ENCODE data around the gene RAB44.
"Not testable (repeated sequence)": the region's sequence is repeated elsewhere in the genome, so short reads cannot be mapped to it uniquely, and the experiment has no call there.

Gene RAB44, protein sequence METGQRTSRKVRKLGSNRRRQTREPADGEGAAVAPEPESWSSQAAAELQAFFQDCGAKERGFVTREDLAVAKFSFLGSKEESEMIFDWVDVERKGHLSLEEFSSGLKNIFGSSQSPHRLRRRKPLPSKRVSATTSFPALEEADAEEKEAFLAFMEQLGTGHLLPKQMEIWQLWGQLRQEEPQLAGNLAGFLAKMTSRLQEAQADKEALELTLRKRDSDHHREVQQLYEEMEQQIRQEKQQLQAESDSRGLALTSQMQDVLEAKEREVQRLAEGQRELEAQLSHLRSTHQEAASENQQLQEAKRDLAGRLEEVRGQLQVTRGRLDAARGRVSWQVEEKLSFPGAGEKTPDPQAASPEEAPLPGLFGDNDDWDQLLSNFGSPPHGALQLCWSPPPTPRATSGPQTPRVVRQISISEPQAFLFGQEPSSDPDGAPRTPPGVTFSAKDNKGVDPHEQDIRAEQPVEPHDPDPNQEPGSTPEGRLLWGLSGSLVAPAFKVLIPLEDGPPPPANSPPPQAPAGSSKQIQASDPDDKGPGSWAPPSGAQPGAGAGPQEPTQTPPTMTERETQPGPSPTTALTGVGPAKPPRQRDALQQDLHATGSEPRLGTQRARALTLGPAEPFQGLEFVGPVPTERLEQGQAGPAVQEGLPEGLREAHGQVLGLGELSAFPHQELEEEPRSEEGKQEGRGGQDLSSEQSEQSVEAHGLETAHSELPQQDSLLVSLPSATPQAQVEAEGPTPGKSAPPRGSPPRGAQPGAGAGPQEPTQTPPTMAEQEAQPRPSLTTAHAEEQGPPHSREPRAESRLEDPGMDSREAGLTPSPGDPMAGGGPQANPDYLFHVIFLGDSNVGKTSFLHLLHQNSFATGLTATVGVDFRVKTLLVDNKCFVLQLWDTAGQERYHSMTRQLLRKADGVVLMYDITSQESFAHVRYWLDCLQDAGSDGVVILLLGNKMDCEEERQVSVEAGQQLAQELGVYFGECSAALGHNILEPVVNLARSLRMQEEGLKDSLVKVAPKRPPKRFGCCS

DNA sequence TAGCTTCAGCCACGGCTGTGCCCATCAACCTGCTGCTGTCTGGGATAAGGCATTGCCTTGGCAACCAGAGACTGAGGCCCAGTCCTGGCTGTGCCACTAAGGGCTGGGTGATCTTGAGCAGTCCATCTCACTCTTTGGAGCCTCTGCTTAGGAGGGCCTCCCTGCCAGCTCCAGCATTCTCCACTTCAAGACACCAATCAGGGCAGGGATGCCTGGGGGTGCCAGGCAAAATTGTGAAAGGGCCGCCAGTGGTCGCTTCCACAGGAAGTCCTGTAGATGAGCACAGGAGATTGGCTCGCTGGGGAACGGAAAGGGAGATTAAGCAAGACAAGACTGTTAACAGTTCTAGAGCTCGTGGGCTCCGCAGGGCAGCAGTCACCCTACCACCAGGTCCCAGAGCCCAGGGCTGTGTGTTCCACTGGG, at the start of gene RAB44:
TSS of gene RAB44 (plus strand) at position 346 of the 423 bp plus-strand sequence. CDS start 6,410 bp downstream, outside the sequence.
- DNase-seq = no peak

DNA sequence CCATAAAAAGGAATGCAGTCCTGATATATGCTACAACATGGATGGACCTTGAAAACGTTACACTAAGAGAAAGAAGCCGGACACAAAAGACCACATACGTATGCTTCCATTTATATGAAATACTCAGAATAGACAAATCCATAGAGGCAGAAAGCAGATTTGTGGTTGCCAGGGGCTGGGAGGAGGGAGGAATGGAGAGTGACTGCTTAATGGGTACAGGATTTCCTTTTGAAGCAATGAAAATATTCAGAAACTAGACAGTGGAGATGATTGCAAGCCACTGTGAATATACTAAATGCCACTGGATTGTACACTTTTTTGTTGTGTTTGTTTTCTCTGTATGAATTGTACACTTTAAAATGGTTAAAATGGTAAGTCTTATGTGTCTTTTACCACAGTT, 48.5 kb upstream of the RAB44 start:
- DNase-seq = no peak

DNA sequence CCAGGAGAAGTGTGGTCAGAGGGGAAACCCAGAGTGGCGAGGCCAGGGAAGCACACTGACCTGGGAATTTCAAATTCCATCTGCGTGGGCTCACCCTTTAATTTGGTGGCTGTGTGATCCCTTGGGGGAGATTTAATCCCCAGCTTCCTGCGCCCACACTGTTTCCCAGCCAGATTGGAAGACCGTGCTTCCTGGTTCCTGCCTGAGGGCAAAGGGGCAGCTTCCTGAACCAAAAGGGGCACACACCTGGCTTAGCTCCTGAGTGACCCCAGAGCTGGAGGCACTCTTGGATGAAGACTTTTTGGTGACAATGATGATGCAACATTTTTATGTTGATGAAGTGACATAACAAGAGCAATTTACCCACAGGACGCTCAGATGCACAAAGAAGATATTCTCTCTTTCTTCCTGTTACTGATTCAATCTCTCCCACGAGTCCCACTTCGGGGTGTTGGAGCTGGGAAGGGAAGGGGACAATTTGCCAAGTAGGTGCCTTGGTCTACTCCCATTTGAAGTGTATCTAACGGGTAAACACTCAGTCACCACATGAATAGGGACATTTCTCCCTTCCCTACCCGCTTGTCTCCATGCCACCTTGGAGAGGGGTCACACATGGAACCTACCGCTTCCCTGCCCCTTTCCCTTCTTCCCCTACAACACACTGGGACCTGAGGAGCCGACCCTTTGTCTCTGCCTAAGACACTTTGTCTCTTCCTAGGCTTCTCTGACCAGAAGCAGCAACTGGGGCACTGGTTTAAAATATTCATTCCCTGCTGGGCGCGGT, 47.7 kb upstream of the RAB44 start:
- DNase-seq = no peak

DNA sequence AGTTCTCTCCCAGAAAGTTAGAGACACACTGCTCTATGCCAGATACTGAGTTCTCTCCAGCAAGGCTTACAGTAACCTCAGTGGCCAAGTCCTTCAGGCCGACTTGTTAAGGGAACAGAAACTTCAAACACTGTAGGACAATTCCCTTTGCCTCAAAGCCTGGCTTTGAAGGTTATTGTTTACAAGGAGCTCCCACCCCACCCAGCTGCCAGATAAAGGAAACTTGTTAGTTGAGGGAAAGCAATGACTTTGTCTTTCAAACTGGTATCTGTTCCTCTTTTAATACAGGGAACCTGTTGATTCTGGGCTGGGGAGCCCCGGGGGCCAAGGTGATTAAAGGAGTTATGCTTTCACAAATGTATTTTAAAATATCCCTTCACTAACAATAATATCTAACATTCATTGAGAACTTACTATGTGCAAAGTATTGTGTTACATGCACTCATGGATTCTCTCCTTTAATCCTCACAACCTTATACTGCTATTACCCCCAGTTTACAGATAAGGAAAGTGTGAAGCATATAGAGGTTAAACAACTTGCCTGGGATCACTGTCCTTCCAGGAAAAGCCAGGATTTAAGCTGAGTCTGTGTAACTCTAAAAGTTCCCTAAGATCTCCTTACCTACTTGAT, 46.7 kb upstream of the RAB44 start:
- no peak for DNase-seq

DNA sequence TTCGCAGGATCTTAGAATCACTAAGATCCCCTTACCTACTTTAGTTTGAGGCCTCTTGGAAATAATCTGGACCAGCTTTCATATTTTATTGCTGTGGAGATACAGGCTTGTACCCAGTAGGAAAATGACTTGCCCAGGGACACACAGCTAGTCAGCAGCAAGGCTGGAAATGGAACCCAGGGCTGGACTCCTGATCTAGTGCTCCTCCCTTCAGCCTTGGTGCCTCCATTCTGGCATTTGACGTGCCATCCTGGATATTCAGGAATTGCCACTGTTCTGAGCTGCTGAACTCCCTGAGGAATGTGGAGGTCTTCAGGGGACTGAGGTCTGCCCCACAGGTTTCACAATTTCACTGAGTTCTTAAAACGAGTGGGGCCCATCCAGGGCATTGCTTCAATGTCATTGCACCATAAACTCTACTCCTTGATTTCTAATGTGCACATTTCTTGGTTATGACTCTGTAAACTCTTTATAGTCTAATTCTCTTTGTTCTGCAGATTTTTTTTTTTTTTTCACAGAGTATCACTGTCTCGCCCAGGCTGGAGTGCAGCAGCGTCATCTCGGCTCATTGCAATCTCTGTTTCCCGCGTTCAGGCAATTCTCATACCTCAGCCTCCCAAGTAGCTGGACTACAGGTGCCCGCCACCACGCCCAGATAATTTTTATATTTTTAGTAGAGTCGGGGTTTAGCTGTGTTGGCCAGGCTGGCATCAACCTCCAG, 45.8 kb upstream of the RAB44 start:
- no peak for DNase-seq

DNA sequence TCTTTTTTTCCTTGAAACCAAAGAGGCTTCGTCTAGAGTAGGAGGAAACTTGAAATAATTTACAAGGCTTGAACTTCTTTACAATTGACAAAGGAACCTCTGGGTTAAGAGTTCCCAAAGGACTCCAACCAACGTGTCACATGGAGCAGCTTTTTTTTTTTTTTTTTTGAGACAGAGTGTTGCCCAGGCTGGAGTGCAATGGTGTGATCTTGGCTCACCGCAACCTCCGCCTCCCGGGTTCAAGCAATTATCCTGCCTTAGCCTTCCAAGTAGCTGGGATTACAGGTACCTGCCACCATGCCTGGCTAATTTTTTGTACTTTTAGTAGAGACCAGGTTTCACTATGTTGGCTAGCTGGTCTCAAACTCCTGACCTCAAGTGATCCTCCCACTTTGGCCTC, 43.2 kb upstream of the RAB44 start:
- not testable (repeated sequence) for DNase-seq

DNA sequence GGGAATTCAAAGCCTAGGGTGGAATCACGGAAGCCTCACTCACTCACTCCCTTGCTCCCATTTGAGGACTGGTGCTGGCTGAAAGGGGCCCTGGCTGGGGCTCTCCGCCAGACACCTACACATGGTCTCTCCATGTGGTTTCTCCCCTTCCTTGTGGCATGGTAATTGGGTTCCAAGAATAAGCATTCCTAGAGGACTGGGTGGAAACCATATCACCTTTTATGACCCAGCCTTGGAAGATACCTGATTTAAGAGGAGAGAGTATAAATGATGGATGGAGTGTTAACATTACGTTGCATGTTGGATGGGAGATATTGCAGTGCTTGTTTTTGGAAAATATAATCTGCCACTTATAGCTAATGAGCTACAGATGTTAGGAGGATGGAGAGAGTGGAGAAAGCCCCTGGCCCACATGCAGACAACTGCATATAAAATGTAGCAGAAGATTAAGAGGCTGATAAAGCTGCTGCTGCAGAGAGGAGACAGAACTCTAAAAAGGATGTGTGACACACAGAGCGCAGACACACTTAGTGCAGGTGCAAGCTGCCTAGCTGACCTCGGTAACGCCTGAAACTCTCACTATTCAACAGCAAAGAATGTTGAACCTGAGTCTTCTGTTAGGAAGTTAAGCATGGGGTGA, 42.4 kb upstream of the RAB44 start:
- no peak for DNase-seq

DNA sequence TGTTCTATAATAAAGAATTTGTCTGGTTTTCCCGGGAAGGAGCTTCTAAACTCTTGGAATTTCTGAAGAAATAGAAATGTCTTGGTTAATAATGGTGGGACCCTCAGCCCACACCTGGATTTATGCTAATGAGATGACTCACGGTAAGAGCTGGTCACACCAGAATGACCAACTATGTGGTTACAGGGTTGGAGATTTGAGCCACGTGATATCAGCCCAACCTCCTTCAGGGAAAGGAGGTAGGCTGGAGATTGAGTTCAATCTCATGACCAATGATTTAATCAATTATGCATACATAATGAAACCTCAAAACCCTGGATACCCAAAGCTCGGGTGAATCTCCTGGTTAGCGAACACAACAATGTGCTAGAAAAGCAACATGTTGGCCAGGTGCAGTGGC, 41.2 kb upstream of the RAB44 start:
- DNase-seq = no peak

DNA sequence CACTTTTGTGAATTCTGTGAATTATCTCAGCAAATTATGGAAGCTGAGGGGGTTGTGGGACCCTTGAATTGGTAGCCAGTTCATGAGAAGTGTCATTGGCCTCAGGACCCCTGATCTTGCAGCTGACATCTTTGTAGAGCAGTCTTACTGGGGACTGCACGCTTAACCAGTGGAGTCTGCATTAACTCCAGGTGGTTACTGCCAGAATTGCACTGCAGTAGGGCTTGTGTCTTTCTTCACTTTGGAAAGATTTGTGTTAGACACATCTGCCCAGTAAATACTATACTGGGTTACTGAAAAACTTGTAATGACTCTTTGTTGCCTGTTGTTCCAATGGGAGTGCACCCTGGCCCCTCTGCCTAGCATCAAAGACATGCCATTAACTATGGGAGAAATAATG, 40.4 kb upstream of the RAB44 start:
- DNase-seq = no peak

DNA sequence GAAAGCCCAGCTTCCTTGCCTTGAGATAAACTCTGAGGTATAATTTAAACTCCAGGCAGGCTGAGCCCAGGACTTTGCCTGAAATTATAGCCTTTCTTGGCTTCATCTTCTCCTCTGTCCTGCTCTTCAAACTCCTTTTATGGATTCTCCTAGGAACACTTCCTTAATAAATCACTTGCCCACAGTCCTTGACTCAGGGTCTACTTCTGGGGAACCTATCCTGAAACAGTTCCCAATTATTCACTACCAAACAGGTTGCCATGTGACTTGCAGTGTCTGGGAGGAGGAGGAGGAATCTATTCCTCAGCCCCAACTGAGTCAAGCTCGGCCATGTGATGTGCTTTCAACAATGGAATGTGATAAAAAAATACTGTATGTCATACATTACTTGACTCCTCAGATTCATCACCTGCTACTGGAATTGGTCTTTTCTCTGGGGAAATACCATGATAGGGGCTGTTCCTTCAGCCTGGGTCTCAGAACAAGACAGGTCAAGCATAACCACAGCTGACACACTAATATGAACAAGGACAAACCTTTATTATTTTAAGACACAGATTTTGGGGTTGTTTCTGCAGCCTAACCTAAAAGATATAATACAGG, 39.6 kb upstream of the RAB44 start:
- no peak for DNase-seq

DNA sequence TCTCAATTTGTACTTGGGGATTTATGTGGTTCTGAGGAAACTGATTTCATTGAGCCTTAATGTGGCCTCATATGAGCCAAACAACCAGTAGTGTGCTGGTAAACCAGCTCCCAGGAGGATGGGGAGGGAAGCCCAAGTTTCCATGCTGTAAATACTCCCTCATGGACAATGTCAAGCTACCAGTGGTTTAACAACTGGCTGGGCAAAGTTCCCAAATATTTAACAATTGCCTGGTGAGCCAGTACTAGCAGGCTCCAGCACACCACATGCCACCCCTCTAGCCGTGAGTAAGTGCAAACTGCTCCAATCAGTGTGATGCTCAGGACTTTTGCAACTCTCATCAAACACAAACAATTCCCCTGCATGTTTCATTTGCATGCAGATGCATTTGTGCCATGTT, 38.4 kb upstream of the RAB44 start:
- DNase-seq = no peak

DNA sequence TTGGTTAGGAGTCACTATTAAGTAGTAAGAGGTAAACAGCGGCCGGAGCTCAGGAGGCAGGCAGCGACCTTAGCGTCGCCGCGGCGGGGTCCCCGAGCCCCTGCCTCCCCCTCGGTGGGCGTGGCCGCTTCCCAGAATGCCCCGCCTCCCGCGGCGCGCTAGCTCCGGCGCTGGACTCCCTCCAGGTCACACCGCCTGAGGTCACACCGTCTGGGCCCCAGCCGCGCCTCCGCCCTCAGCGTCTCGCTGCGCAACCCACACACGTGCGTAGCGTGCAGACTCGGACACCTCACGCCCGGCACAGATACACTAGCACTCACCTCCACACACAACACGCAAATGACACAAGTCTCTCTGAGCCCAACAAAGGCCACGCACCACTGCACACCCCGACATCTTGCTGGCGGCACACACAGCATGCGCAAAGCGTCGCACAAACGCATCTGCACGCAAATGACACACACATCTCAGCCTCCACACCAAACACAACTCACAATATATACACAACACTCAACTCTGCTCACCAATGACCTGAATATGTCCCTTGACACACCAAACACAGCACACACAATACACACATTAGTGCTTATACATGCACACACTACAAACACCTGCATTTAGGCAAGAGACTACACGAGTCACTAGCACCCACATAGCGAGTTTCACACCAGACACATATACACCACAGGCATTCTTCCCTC, 36.7 kb upstream of the RAB44 start:
- no peak for DNase-seq

DNA sequence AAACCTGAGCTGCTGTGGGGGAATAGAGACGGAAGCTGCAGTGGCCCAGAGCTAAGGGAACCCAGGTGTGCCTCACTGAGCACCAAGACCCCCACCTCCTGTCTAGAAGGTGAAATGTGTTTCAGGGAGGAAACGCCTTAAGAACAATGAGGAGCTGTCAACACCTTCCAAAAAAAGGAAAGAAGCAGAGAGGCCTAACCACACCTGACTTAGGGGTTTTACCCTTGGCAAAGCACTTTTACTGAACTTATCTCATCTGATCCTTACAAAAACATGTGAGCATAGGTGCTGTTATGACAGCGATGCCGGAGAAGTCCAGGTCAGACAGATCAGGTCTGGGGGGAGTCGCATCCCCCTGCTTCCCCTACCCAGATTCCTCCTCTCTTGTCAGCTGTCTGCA, 35.2 kb upstream of the RAB44 start:
- no peak for DNase-seq

DNA sequence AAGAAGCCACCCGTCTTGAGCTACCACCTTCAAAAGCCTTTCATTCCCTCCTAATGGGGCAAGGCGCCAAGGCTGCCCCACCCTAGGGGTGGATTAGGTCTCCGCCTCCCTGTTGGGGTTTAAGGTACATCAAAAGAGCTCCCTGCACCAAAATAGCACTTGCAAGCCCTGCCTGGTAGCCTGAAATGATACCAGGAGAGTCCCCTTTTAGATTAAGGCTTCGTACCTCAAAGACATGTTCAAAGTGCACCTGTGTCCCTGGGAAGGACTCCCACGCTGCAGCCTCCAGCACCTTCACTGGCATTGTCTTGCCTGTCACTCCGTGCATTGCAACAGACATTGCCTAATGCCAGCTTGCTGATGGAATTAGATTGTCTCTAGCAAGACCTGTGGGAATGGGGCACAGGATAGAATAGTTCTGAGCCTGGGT, 34.8 kb upstream of the RAB44 start:
- DNase-seq = no peak

DNA sequence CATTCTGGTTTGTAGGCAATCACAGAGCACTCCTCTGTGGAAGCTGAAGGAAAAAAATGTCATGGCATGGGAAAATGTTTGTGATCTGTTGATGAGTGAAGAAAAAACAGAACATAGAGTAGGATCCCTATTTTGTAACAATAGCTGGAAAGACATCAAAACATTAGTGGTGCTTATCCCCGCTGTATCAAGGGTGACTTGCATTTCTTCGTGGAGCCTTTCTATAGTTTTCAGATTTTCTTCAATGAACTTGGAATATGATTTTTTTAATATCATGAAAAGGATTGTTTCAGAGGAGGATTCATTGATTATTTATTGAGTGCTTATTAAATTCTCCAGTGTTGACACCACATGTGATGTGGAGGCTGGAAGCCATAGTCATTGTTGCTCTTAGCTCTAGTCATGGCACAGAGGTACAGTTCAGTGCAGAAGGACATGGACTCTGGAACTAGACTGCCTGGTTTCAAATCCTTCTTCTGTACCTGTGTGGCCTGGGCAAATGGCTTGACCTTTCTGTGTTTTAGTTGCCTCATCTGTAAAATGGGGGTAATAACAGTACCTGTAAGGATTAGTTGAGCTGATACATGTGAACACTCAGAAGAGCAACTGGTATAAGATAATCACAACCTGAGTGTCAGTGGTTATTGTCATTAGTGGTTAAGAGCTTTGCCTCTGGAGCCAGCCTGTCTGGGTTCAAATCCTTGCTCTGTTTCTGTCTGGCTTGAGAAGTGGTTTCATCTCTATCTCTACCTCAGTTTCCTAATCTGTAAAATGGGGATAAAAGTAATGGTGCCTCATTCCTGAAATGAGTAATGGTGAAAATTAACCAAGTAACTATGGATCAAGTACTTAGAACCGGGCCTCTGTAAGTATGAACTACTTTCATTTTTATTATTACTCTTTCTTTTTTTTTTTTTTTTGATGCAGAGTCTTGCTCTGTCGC, 33.9 kb upstream of the RAB44 start:
- DNase-seq = no peak

DNA sequence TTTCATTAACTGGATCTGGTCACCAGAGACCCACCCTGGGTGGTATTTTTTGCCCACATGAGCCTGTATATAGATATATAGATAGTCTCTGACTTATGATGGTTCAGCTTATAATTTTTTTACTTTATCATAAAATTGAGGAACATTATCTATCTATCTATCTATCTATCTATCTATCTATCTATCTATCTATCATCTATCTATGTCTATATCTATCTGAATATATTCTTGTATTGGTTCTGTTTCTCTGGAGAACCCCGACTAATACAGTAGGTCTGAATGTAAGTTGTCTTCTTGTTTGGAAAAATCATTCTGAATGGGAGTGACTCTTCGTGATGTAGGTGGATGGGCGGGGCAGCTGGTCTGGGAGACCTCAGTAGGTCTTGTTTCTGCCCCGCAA, 32.4 kb upstream of the RAB44 start:
- no peak for DNase-seq

DNA sequence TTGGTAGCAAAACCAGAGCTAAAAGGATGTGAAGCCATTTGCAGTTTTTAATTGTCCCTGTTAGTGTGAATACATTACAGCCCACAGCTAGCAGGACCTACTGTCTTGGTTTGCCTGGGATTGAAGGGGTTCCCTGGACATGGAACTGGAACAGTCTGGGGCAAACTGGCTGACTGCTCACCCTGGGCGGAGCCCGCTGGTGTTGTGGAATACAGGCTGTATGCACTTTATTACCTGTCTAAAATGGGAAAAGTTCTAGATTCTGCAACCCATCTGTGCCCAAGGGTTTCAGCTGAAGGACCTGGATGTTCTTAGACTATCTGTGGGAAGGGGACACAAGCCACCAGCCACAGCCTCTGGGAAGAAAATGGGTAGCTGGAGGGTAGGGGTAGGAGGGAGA, 31.3 kb upstream of the RAB44 start:
- no peak for DNase-seq

DNA sequence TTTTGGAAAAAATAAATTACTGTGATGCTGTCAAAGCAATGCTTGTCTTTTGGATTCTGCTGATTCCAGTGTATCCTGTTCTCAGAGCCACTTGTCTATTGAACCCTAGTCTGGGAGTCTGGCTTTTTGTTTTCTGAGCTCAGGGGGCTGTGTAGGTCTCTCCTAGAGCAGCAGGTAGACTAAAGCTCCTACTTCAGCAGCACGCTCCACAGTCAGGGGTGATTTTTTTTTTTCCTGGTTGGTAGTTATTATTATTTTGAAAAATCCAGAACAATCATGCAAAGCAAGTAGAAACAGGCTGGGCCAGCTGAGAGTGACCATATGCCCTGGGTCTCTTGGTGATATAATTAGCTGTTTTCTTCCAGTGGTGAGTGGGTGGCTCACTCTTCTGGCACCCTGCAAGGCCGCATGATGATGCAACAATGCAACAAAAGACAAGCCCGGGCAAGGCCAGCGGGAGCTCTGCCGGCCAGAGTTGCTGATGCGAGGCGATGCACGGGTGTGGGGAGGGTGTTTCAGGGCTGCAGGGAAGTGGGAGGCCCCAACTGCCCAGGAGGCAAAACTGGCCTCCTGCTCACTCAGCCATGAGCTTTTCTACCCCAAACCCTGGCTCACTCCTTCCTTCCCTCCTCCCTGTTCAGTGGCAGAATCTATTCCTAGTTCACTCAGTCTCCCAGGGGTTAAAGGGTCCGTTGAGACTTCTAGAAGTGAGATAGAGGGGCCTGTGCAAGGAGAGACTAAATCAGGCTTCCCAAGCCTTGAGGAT, 30.6 kb upstream of the RAB44 start:
- no peak for DNase-seq

Data from stimulated activated CD4-positive, alpha-beta T cell treated with anti-CD3 and anti-CD28 coated beads, Interleukin-2, amount 100 ng/mL, for 48 hours (primary cell).